PFSK-1 (cell line): ENCODE measurements around the gene SETD2.
A peak's percentile ranks its signal among the peaks of the same experiment; 100 is the strongest.

Source experiments
- FOXP2 ChIP-seq: optimal IDR thresholded peaks from 2 replicates; pipeline ENCODE3; 2011; ENCODE audit warnings: borderline replicate concordance, control low read depth, inconsistent platforms; ENCODE audit not compliant: insufficient read depth; ENCODE audit errors: extremely low read length, extremely low read depth
- POLR2AphosphoS5 ChIP-seq: IDR thresholded peaks from 2 replicates; pipeline ENCODE4 v1.6.1; 2012; ENCODE audit warnings: low read depth, mild to moderate bottlenecking, control low read depth, low read length, moderate library complexity
- TAF1 ChIP-seq: IDR thresholded peaks from 2 replicates; pipeline ENCODE4 v1.6.1; 2012; ENCODE audit warnings: low read length, control low read depth, borderline replicate concordance; ENCODE audit not compliant: insufficient read depth
- TF ChIP-seq, protein P1 (sequence below), 2 experiments: IDR thresholded peaks; 2 replicates each; pipeline versions ENCODE4 v1.6.1 to v1.8.0; 2011 to 2012; ENCODE audit warnings: low read depth in 2 of 2, low read length in 2 of 2, control low read depth in 1 of 2, inconsistent platforms in 1 of 2, mild to moderate bottlenecking in 1 of 2, moderate library complexity in 1 of 2; ENCODE audit not compliant: insufficient read depth in 1 of 2

- TF ChIP-seq, protein P1, sequence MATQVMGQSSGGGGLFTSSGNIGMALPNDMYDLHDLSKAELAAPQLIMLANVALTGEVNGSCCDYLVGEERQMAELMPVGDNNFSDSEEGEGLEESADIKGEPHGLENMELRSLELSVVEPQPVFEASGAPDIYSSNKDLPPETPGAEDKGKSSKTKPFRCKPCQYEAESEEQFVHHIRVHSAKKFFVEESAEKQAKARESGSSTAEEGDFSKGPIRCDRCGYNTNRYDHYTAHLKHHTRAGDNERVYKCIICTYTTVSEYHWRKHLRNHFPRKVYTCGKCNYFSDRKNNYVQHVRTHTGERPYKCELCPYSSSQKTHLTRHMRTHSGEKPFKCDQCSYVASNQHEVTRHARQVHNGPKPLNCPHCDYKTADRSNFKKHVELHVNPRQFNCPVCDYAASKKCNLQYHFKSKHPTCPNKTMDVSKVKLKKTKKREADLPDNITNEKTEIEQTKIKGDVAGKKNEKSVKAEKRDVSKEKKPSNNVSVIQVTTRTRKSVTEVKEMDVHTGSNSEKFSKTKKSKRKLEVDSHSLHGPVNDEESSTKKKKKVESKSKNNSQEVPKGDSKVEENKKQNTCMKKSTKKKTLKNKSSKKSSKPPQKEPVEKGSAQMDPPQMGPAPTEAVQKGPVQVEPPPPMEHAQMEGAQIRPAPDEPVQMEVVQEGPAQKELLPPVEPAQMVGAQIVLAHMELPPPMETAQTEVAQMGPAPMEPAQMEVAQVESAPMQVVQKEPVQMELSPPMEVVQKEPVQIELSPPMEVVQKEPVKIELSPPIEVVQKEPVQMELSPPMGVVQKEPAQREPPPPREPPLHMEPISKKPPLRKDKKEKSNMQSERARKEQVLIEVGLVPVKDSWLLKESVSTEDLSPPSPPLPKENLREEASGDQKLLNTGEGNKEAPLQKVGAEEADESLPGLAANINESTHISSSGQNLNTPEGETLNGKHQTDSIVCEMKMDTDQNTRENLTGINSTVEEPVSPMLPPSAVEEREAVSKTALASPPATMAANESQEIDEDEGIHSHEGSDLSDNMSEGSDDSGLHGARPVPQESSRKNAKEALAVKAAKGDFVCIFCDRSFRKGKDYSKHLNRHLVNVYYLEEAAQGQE (IDR thresholded peaks at IDR 0.05; ENCODE audit: insufficient read depth in 1 of 2, low read depth in 2 of 2, low read length in 2 of 2) = no peak
- peak; percentile 82 for TF ChIP-seq POLR2AphosphoS5
- TF ChIP-seq TAF1 = peak; percentile 72; the same call in 1 of the 2 replicates
- no peak for TF ChIP-seq FOXP2
Observed at GRCh38 chr3:46976326-46977190, 187.4 kb downstream of the SETD2 start, which contains the start of gene CCDC12.
